Activated CD8-positive, alpha-beta memory T cell treated with anti-CD3 and anti-CD28 coated beads for 4 hours (primary cell): ENCODE measurements around the gene NRIP1.

Experiments
- DNase-seq, 2 donors: peaks; one replicate each; pipeline ENCODE4 v3.0.0-alpha.2; 2020; ENCODE audit warnings: low read depth in 2 of 2

Gene NRIP1

GRCh38 chr21:15063814-15064575 lies 805 bp downstream of the NRIP1 start:
- DNase-seq: peak in 1 of 2 donors; percentile 2

GRCh38 chr21:15063081-15063813 lies 1.6 kb downstream of the NRIP1 start:
- peak; percentile 4 to 21 for DNase-seq

GRCh38 chr21:15062606-15062965 lies 2.2 kb downstream of the NRIP1 start:
- DNase-seq: no peak

- DNase-seq: no peak
Measured at GRCh38 chr21:15061747-15062605, 2.8 kb downstream of the NRIP1 start.

- no peak for DNase-seq
Measured at GRCh38 chr21:15061279-15061678, 3.5 kb downstream of the NRIP1 start.

- no peak for DNase-seq
Measured at GRCh38 chr21:15060543-15061175, 4.1 kb downstream of the NRIP1 start.

- no peak for DNase-seq
Measured at GRCh38 chr21:15059397-15059796, 5.4 kb downstream of the NRIP1 start.

DNA sequence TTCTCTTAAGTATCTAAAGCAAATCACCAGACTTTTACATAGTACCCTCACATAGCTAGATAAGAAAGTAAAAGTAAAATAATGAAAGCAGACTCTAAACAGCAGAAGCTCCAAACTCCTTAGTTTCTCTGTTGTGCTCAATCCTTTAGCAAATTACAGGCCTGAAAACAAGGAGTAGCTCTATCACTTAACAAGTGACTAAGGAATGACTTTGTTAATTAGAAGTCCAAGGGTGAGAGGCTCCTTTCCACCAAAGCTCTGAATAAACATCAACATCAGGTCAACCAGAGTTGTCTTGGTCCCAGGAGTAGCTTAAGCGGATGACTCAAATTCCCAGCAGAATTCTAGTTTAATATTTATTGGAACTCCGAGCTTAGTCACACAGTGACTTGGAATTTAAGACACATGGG lies 5.9 kb downstream of the NRIP1 start:
- DNase-seq: no peak

- DNase-seq: no peak
Measured at GRCh38 chr21:15057285-15057684, 7.5 kb downstream of the NRIP1 start.

GRCh38 chr21:15054606-15055239 lies 10.1 kb downstream of the NRIP1 start:
- DNase-seq: no peak

GRCh38 chr21:15054089-15054488 lies 10.7 kb downstream of the NRIP1 start:
- no peak for DNase-seq

GRCh38 chr21:15053500-15053899 lies 11.3 kb downstream of the NRIP1 start:
- DNase-seq: no peak

GRCh38 chr21:15052459-15052763 lies 12.4 kb downstream of the NRIP1 start:
- DNase-seq: no peak

DNA sequence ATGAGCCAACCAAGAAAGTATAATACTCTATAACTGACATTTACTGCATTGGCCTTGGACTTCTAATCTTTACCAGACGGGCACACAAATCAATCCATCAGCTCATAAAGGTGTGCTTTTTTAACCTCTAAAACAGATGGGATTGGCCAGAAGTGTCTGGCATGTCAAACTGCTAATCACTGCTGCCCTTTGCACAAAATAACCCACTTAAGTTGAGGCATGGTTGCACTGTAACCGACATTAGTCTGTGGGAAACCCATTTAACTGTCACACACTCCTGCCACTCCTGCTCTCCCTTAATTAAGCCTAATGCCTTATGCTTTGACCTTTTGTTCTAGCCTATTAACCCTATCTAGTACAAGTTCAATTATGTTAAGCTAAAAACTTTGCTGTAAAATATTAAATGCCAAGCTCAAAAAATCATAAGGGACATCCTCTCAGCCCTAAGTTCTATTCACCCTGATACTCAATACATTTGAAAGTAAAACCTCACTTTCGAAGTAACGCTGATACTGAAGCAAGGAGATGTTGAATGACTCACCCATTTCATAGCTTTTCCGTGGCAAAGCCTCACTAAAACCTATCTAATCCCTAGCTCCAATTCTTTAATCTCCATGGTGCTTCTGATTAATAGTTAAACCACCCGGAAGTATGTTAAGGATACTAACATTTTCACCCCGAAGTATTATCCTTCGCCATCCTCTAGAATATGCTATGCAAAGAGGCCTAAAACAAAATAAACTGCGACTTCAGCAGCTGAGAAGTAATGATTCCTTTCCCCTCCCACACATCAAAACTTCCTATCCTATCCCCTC lies 12.9 kb downstream of the NRIP1 start:
- DNase-seq: no peak

DNA sequence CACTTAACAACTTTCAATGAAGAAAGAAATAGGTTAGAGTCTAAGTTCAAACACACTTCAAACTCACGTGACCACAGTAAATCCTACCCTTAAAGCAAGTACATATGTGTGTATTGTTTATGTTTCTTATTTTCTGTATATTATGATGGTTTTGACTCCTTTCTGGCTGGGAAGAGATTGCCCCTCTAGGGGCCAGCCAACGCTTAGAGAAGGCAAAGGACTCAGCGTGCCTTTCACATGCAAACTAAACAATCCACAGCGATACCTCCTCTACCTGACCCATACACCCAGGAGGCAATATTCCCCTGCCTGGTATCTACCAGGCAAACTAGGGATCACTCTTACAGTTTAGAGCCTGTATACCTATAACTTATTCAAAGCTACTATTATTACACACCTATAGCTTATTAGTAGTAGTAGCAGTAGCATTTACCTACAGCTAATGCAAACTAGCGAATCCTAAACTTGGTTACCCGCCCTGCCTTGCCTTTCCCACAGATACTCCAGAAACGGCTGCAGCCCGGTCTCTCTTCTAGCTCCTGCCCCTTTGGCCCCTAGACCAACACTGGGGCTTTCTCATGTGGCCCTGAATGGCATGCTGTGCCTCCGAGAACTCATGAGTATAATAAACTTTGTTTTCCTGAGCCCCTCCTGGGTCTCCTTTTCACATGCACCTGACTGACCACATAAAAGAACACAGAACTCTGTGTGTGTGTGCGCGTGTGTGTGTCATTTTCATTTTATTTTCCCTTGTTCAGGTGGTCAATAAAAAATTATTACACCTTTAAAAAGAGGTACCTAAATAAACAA lies 14.0 kb downstream of the NRIP1 start:
- no peak for DNase-seq

- DNase-seq: no peak
Measured at GRCh38 chr21:15045017-15045416, 19.8 kb downstream of the NRIP1 start.

DNA sequence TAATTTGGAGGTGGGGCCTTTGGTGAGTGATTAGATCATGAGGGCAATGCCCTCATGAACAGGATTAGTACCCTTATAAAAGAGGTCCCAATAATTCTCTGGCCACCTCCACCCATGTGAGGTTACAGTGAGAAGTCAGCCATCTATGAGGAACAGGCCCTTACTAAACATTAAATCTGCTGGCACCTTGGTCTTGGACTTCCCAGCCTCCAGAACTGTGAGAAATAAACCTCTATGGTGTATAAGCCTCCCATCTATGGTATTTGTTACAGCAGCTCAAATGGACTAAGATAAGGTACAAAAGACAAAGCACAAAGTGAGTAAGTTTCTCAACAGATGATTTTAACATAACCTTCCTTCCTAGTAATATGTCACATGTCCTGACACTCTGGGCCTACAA lies 22.3 kb downstream of the NRIP1 start:
- DNase-seq: no peak

- no peak for DNase-seq
Measured at GRCh38 chr21:15039607-15040299, 25.0 kb downstream of the NRIP1 start.

DNA sequence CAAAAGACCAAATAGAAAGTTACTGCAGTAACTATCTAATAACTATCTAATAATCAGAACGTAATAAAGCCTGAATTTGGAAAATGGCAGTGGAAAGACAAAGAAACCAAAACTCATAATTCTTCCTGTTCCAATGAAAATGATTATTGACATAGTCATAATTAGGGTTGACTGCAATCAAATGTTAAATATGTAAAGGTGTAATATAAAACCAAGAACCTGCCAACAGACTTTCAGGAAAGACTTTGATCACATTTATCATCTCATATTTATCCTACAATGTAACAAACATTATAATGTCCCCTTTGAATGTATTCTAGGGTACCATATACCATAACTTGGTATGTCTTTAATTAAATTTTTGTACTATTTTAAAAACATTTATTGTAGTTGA lies 26.9 kb downstream of the NRIP1 start:
- no peak for DNase-seq
